ENCODE data around the gene CACNB2.

- TF ChIP-seq POLR2A (IDR thresholded peaks at IDR 0.05; ENCODE audit: low read depth, low read length), result no peak
- no peak for TF ChIP-seq CTCF (IDR thresholded peaks at IDR 0.05; ENCODE audit: extremely low read depth in 1 of 2, insufficient read depth in 1 of 2, low read depth in 1 of 2, low read length in 2 of 2)
- no peak for TF ChIP-seq EZH2 (IDR thresholded peaks at IDR 0.05; ENCODE audit: borderline replicate concordance, low read depth, low read length, severe bottlenecking)
- TF ChIP-seq, protein P1, sequence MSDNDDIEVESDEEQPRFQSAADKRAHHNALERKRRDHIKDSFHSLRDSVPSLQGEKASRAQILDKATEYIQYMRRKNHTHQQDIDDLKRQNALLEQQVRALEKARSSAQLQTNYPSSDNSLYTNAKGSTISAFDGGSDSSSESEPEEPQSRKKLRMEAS (IDR thresholded peaks at IDR 0.05; ENCODE audit: insufficient read depth, insufficient read length), result no peak
- no peak for TF ChIP-seq POLR2AphosphoS5 (IDR thresholded peaks at IDR 0.05; ENCODE audit: insufficient read depth, low read depth, low read length)
- TF ChIP-seq FOS (IDR thresholded peaks at IDR 0.05; ENCODE audit: borderline replicate concordance, insufficient read depth, low read length), result no peak
- no peak for TF ChIP-seq JUN (IDR thresholded peaks at IDR 0.05; ENCODE audit: borderline replicate concordance, insufficient read depth, insufficient read length, low read depth)
- no peak for TF ChIP-seq MYC (IDR thresholded peaks at IDR 0.05; ENCODE audit: low read depth, low read length)
Measured at GRCh38 chr10:18473424-18474117, 333.3 kb downstream of the CACNB2 start.

Measured in endothelial cell of umbilical vein (primary cell).